Measurements from ENCODE around the gene CTNNA3.

CTNNA3 gene

GRCh38 chr10:66828957-66829356 is 867.0 kb downstream of the CTNNA3 start:
- in situ Hi-C loops (cut with MboI; ENCODE audit: low pct_unique_long_range_greater_than_20kb, low sequenced_read_pairs) = no loop called here
- no peak for DNase-seq

GRCh38 chr10:66827353-66827752 is 868.6 kb downstream of the CTNNA3 start:
- no peak for DNase-seq

GRCh38 chr10:66823301-66823700 is 872.7 kb downstream of the CTNNA3 start:
- no peak for DNase-seq
- in situ Hi-C loops (cut with MboI; ENCODE audit: low pct_unique_long_range_greater_than_20kb, low sequenced_read_pairs) = no loop called here

More at GRCh38 chr10:66827353-66827752, 868.6 kb downstream of the CTNNA3 start:
- in situ Hi-C loops (cut with MboI; ENCODE audit: low pct_unique_long_range_greater_than_20kb, low sequenced_read_pairs) = no loop called here

- DNase-seq = no peak
- in situ Hi-C loops (cut with MboI; ENCODE audit: low pct_unique_long_range_greater_than_20kb, low sequenced_read_pairs) = no loop called here
Measured at GRCh38 chr10:66822801-66823200, 873.2 kb downstream of the CTNNA3 start.

GRCh38 chr10:66819691-66820090 is 876.3 kb downstream of the CTNNA3 start:
- in situ Hi-C loops (cut with MboI; ENCODE audit: low pct_unique_long_range_greater_than_20kb, low sequenced_read_pairs) = no loop called here
- DNase-seq = no peak

GRCh38 chr10:66813122-66813521 is 882.9 kb downstream of the CTNNA3 start:
- no peak for DNase-seq
- in situ Hi-C loops (cut with MboI; ENCODE audit: low pct_unique_long_range_greater_than_20kb, low sequenced_read_pairs) = no loop called here

- in situ Hi-C loops (cut with MboI; ENCODE audit: low pct_unique_long_range_greater_than_20kb, low sequenced_read_pairs) = no loop called here
- no peak for DNase-seq
Measured at GRCh38 chr10:66811211-66811610, 884.8 kb downstream of the CTNNA3 start.

GRCh38 chr10:66809402-66809801 is 886.6 kb downstream of the CTNNA3 start:
- in situ Hi-C loops (cut with MboI; ENCODE audit: low pct_unique_long_range_greater_than_20kb, low sequenced_read_pairs) = no loop called here
- DNase-seq = no peak

GRCh38 chr10:66805612-66806011 is 890.4 kb downstream of the CTNNA3 start:
- in situ Hi-C loops (cut with MboI; ENCODE audit: low pct_unique_long_range_greater_than_20kb, low sequenced_read_pairs) = no loop called here
- DNase-seq = no peak

GRCh38 chr10:66804962-66805361 is 891.0 kb downstream of the CTNNA3 start:
- DNase-seq = no peak
- in situ Hi-C loops (cut with MboI; ENCODE audit: low pct_unique_long_range_greater_than_20kb, low sequenced_read_pairs) = no loop called here

GRCh38 chr10:66803174-66803573 is 892.8 kb downstream of the CTNNA3 start:
- in situ Hi-C loops (cut with MboI; ENCODE audit: low pct_unique_long_range_greater_than_20kb, low sequenced_read_pairs) = no loop called here
- no peak for DNase-seq

GRCh38 chr10:66799474-66799873 is 896.5 kb downstream of the CTNNA3 start:
- no peak for DNase-seq

GRCh38 chr10:66795866-66796265 is 900.1 kb downstream of the CTNNA3 start:
- in situ Hi-C loops (cut with MboI; ENCODE audit: low pct_unique_long_range_greater_than_20kb, low sequenced_read_pairs) = no loop called here
- no peak for DNase-seq

More at GRCh38 chr10:66799474-66799873, 896.5 kb downstream of the CTNNA3 start:
- in situ Hi-C loops (cut with MboI; ENCODE audit: low pct_unique_long_range_greater_than_20kb, low sequenced_read_pairs) = no loop called here

GRCh38 chr10:66792441-66792840 is 903.6 kb downstream of the CTNNA3 start:
- in situ Hi-C loops (cut with MboI; ENCODE audit: low pct_unique_long_range_greater_than_20kb, low sequenced_read_pairs) = no loop called here

GRCh38 chr10:66788178-66788987 is 907.6 kb downstream of the CTNNA3 start:
- DNase-seq = no peak
- in situ Hi-C loops (cut with MboI; ENCODE audit: low pct_unique_long_range_greater_than_20kb, low sequenced_read_pairs) = no loop called here

More at GRCh38 chr10:66792441-66792840, 903.6 kb downstream of the CTNNA3 start:
- DNase-seq = no peak

GRCh38 chr10:66786709-66787108 is 909.3 kb downstream of the CTNNA3 start:
- no peak for DNase-seq
- in situ Hi-C loops (cut with MboI; ENCODE audit: low pct_unique_long_range_greater_than_20kb, low sequenced_read_pairs) = no loop called here

GRCh38 chr10:66784770-66785169 is 911.2 kb downstream of the CTNNA3 start:
- no peak for DNase-seq
- in situ Hi-C loops (cut with MboI; ENCODE audit: low pct_unique_long_range_greater_than_20kb, low sequenced_read_pairs) = no loop called here

- no peak for DNase-seq
Measured at GRCh38 chr10:66783316-66783715, 912.7 kb downstream of the CTNNA3 start.

GRCh38 chr10:66782776-66783175 is 913.2 kb downstream of the CTNNA3 start:
- in situ Hi-C loops (cut with MboI; ENCODE audit: low pct_unique_long_range_greater_than_20kb, low sequenced_read_pairs) = no loop called here
- no peak for DNase-seq

More at GRCh38 chr10:66783316-66783715, 912.7 kb downstream of the CTNNA3 start:
- in situ Hi-C loops (cut with MboI; ENCODE audit: low pct_unique_long_range_greater_than_20kb, low sequenced_read_pairs) = no loop called here

- no peak for DNase-seq
- in situ Hi-C loops (cut with MboI; ENCODE audit: low pct_unique_long_range_greater_than_20kb, low sequenced_read_pairs) = no loop called here
Measured at GRCh38 chr10:66782144-66782543, 913.9 kb downstream of the CTNNA3 start.

GRCh38 chr10:66780796-66781195 is 915.2 kb downstream of the CTNNA3 start:
- no peak for DNase-seq
- in situ Hi-C loops (cut with MboI; ENCODE audit: low pct_unique_long_range_greater_than_20kb, low sequenced_read_pairs) = no loop called here

Measured in KBM-7 (cell line).